Karpas-422 (cell line): ENCODE results near the gene TRIO. TPM values are rescaled to one million over a fixed set of nuclear protein-coding genes. Genes with fewer than 3 reads are reported as not detected.

ENCODE experiments used
- DNase-seq: peaks from one replicate; pipeline ENCODE4 v3.0.0-alpha.2; 2015
- H2AFZ ChIP-seq: fragments of 200-600 bp; sonication (generic); 2 replicates; pipeline ENCODE4 v1.6.1; 2014; ENCODE audit warnings: antibody characterized with exemption, low read length, mixed read lengths
- H3K27ac ChIP-seq: fragments of 200-600 bp; sonication (generic); 2 replicates; pipeline ENCODE4 v1.5.1; 2014; ENCODE audit warnings: mild to moderate bottlenecking, low read length, moderate library complexity
- H3K27me3 ChIP-seq: fragments of 200-600 bp; sonication (generic); 2 replicates; pipeline ENCODE4 v1.6.1; 2014; ENCODE audit warnings: low read length, mixed read lengths
- H3K36me3 ChIP-seq: fragments of 200-600 bp; sonication (generic); 2 replicates; pipeline ENCODE4 v1.6.1; 2014; ENCODE audit warnings: low read length, mixed read lengths; ENCODE audit not compliant: insufficient read depth
- H3K4me1 ChIP-seq: fragments of 200-600 bp; sonication (generic); 2 replicates; pipeline ENCODE4 v1.6.1; 2014; ENCODE audit warnings: mild to moderate bottlenecking, low read length, mixed read lengths
- H3K4me2 ChIP-seq: fragments of 200-600 bp; sonication (generic); 2 replicates; pipeline ENCODE4 v1.6.1; 2014; ENCODE audit warnings: low read length, low read depth, mild to moderate bottlenecking; ENCODE audit not compliant: poor library complexity, severe bottlenecking
- H3K4me3 ChIP-seq: fragments of 200-600 bp; sonication (generic); 2 replicates; pipeline ENCODE4 v1.5.1; 2014; ENCODE audit warnings: mild to moderate bottlenecking, antibody characterized with exemption, low read length, mixed read lengths
- H3K79me2 ChIP-seq: fragments of 200-600 bp; sonication (generic); 2 replicates; pipeline ENCODE4 v1.6.1; 2014; ENCODE audit warnings: mild to moderate bottlenecking, low read length, mixed read lengths
- H3K9ac ChIP-seq: fragments of 200-600 bp; sonication (generic); 2 replicates; pipeline ENCODE4 v1.6.0; 2014; ENCODE audit warnings: low read length
- H3K9me2 ChIP-seq: fragments of 200-600 bp; sonication (generic), shearing (Covaris generic); replicated peaks from 2 replicates; pipeline ENCODE4 v1.6.0; 2014; ENCODE audit warnings: mild to moderate bottlenecking, low read length, moderate library complexity; ENCODE audit not compliant: insufficient read depth
- H3K9me3 ChIP-seq: fragments of 300-700, 200-600 bp; sonication (generic); 2 replicates; pipeline ENCODE4 v1.6.1; 2014; ENCODE audit warnings: low read length, mixed read lengths
- H4K20me1 ChIP-seq: fragments of 200-600 bp; sonication (generic); 2 replicates; pipeline ENCODE4 v1.6.1; 2014; ENCODE audit warnings: mild to moderate bottlenecking, antibody characterized with exemption, low read length, low read depth; ENCODE audit not compliant: insufficient read depth
- total RNA-seq: library from RNA; depleted of rRNA; stranded (reverse); fragments of >200 nt; shearing (Covaris generic); gene quantifications from 2 replicates; pipeline ENCODE4 v1.2.3, GENCODE V29; 2014; ENCODE audit warnings: low replicate concordance

Gene TRIO
- total RNA-seq, 1 experiment from 2014 or later = 0.04 TPM

DNA sequence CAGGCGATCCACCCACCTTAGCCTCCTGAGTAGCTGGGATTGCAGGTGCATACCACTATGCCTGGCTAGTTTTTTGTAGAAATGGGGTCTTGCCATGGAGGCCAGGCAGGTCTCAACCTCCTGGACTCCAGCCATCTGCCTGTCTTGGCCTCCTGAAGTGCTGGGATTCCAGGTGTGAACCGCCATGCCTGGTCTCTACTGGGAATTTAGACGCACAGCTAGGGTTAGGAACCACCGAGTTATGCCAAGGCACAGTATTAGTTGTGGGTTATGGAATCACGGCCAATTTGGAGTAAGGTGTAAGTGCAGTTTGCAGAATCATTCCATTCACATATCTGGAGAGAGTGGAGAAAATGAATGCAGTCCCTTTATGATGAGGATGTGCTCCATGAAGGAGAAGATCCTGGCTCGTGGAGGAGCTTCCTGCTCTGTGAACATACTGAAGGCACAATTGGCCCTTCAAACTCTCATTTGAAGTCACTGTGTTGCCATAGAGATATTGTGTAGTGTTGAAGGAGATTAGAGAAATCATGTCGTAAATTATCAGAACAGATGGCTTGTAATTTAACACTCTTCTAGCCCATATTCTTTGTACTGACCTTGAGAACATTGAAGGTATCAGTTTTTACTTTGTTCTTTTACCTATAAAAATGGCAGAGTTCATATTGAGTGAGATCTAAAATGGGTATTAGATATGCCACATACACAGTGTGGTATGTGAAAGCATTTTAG is 18.8 kb downstream of the TRIO start:
- H3K4me3 ChIP-seq = no peak overlapping the region
- H3K4me2 ChIP-seq = no peak overlapping the region
- no peak overlapping the region for H3K9ac ChIP-seq
- no peaks in the 10 kb centered on the region for H4K20me1 ChIP-seq
- H3K9me3 ChIP-seq = 0 out of 2 replicates have a peak, but pooled peaks cover 9% of the 10 kb centered on the region
- H3K4me1 ChIP-seq = no peaks in the 10 kb centered on the region; the same call in 1 of the 2 replicates
- no peaks in the 10 kb centered on the region for H3K79me2 ChIP-seq
- H3K27ac ChIP-seq = no peak overlapping the region
- DNase-seq = no peak
- H2AFZ ChIP-seq = no peak overlapping the region
- no peaks in the 10 kb centered on the region for H3K36me3 ChIP-seq
- H3K9me2 ChIP-seq = no peaks in the 10 kb centered on the region
- no peaks in the 10 kb centered on the region for H3K27me3 ChIP-seq

DNA sequence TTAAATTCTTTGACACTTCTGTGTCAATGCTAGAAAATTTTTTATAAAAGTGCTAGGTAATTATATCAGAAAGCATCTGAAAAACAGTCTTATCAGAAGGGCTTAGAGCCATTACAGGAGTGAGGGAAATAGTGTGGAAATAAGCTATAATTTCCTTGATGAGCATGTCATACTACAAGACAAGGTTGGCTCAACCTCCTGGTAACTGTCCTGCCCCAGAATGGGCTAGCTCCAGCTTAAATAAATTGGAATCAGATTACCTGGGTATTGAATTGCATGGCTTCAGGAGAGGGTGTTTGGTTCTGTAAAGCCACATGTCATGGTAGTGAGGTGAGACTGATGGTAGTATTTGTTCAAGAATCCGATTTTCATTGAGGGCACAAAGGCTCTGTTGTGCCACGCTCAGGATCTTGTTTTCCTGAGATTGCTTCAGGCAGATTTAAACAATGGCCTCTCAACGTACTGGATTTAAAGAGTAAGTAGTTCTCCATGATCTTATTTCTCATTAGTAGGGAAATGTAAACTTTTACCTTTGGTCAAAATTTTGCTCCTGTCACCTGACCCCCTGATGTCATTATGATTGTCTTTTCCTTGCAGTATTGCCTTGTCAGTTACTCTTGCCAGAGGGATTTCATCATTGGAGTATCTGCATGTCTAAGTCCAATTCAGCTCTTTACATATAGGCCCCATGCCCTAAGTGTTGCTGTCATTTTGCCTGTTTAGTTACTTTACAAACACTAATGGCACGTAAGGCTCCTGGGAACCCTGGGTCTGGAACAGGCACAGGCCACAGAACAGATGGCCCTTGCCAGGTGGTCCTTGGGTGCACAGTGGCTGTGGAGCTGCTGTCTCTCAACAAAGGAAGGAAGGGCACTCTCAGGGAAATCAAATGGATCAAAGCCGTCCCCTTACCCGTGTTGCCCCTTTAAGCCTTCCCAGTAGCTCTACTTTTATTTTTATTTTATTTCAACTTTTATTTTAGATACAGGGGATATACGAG is 21.3 kb downstream of the TRIO start:
- no peak for DNase-seq
- H3K79me2 ChIP-seq = no peaks in the 10 kb centered on the region
- no peak overlapping the region for H3K4me3 ChIP-seq
- H3K36me3 ChIP-seq = no peaks in the 10 kb centered on the region
- no peak overlapping the region for H2AFZ ChIP-seq
- H3K27ac ChIP-seq = no peak overlapping the region
- H4K20me1 ChIP-seq = no peaks in the 10 kb centered on the region
- H3K9ac ChIP-seq = no peak overlapping the region
- H3K9me2 ChIP-seq = no peaks in the 10 kb centered on the region
- H3K4me2 ChIP-seq = no peak overlapping the region
- H3K27me3 ChIP-seq = no peaks in the 10 kb centered on the region
- H3K9me3 ChIP-seq = 0 out of 2 replicates have a peak, but pooled peaks cover 9% of the 10 kb centered on the region
- H3K4me1 ChIP-seq = no peaks in the 10 kb centered on the region

DNA sequence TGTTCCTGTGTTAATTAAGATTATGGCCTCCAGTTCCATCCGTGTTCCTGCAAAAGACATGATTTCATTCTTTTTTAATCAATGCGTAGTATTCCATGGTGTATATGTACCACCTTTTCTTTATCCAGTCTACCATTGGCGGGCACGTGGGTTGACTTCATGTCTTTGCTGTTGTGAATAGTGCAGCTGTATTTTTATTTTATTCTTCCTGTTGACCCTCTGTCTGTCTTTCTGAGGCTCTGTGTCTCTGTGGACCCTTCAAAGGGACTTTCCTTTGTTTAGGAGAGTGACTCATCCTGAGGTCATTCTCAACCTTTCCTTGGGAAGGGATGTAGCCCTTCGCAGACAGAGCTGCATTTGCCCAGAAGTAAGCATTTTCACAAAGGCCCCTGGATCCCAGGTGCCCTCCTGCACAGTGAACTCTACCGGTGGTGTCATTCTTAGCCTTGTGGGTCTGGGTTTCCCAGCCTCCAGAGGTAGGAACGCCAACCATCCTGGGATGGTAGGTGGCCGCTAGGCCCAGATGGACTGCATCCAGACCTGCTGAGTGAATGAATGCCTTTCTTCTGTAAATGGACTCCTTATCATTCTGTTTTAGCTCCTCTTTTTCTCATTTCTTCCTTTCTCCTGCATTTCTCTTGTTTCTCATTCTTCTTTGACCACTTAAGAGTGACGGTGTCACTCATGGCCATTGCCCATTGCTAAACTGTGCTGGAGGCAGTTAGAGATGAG is 22.4 kb downstream of the TRIO start:
- Histone ChIP-seq H3K27ac (no peak overlapping the region), H3K27me3 (no peaks in the 10 kb centered on the region), H3K4me3 (no peak overlapping the region), H3K36me3 (no peaks in the 10 kb centered on the region), H3K9me2 (no peaks in the 10 kb centered on the region), H3K9ac (no peak overlapping the region), H2AFZ (no peak overlapping the region), H3K4me1 (no peaks in the 10 kb centered on the region), H3K79me2 (no peaks in the 10 kb centered on the region), H3K9me3 (0 out of 2 replicates have a peak, but pooled peaks cover 9% of the 10 kb centered on the region), H3K4me2 (no peak overlapping the region), H4K20me1 (no peaks in the 10 kb centered on the region)
- no peak for DNase-seq

DNA sequence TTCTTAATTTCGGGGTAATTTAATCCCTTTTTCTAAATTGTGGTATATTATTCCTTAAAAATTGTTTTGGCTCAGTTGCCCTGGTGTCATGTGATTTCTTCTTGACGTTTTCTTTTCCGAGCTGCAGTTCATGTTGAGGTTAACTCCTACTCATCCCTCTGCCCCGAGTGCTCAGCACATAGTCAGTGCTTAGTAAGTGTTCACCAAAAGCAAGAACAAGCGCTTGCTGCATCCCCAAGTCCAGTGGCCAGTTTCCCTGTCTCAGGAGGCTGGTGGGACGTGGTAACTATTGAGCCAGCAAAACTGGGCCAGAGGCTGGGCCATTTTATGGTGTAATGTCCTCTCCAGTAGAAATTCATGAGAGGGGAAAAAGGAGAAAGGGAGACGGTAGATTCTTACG is 23.3 kb downstream of the TRIO start:
- Histone ChIP-seq H2AFZ (no peak overlapping the region), H3K36me3 (no peaks in the 10 kb centered on the region), H4K20me1 (no peaks in the 10 kb centered on the region), H3K4me3 (no peak overlapping the region), H3K79me2 (no peaks in the 10 kb centered on the region), H3K4me1 (no peaks in the 10 kb centered on the region), H3K9me3 (0 out of 2 replicates have a peak, but pooled peaks cover 9% of the 10 kb centered on the region), H3K27ac (no peak overlapping the region), H3K4me2 (no peak overlapping the region), H3K27me3 (no peaks in the 10 kb centered on the region), H3K9ac (no peak overlapping the region), H3K9me2 (no peaks in the 10 kb centered on the region)
- DNase-seq = no peak

DNA sequence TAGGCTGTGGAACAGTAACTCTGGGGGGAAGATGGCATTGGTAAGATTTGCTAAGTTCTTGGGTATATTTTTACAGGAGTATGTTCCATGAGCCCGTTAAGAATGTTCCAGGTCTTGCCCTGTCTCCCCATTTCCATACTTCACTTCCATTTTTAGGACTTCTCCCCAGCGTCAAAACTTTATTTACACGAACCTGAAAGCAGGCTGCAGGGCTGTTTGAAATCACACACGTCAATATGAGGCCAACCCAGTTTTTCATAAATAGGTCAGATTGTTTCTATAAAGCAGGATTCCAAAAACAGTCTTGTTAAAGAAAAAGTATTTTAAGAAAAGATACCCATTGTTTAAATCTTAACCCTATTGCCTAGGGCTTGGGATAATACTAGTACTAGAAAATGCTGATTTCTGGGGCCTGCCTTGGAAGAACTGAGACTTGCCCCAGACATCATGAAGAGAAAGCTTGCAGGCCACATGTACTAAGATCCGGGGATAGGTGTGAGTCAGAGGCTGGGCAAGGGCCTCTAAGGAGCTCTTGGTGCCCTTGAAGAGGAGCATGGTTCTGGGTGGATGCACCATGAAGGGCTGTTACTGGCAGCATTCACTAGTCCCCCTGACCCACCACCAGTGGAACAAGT is 24.2 kb downstream of the TRIO start:
- Histone ChIP-seq H3K27ac (no peak overlapping the region), H2AFZ (no peak overlapping the region)
- no peak for DNase-seq

DNA sequence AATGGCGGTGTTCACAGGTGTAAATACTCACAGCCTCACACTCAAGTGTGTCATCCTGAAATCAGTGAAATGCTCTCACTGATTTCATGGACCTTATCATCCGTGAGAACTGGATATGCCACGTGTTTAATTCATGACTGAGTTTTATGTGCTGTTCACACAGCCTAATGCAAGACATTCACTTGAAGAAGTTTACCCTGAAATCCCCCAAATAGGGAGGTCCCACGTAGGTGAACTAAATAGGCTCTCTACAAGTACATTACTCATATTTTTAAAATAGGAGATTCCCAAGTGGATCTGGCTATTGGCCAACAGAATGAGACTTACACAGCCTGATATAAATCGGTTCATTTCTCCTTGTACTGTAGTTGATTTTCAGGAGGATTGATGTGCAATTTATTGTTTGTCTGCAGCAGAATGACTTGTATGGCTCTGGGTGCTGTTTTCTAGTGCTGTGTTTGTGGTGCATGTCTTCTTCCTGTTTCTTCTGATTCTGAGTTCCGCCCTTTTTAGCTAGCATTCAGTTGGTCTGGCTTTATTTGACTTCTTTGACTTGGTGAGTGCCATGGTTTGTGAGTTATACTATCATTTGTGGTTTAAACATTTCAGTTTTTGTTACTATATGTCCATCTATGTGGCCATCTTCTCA is 25.1 kb downstream of the TRIO start:
- Histone ChIP-seq H3K4me2 (no peak overlapping the region), H4K20me1 (no peaks in the 10 kb centered on the region)

More for the DNA sequence above, 24.2 kb downstream of the TRIO start:
- Histone ChIP-seq H3K9me2 (no peaks in the 10 kb centered on the region), H3K9me3 (0 out of 2 replicates have a peak, but pooled peaks cover 9% of the 10 kb centered on the region), H4K20me1 (no peaks in the 10 kb centered on the region), H3K36me3 (no peaks in the 10 kb centered on the region), H3K27me3 (no peaks in the 10 kb centered on the region), H3K9ac (no peak overlapping the region), H3K4me2 (no peak overlapping the region), H3K79me2 (no peaks in the 10 kb centered on the region), H3K4me3 (no peak overlapping the region), H3K4me1 (no peaks in the 10 kb centered on the region)

DNA sequence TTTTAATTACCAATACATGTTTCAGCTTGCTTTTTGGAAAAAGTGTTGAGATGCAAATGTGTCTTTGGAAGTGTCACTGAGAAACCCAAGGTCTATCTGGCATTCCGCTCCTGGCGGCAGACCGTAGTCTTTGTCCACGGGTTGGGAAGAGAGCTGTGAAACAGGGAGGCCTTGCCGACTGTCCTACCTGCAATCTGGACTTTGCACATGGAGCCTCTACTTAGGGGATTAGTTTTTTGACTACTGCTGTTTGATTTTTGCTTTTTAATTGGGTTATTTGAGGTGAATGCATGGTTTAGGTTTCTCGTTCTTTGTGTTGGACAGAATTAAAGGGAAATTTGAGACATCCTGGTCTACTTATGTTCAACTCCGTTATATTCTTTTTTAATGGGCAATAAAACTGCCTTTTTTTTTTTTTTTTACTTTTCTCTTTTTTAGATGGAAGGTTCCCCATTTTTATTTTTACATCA is 25.7 kb downstream of the TRIO start:
- Histone ChIP-seq H3K4me1 (no peaks in the 10 kb centered on the region), H3K9me3 (0 out of 2 replicates have a peak, but pooled peaks cover 7% of the 10 kb centered on the region), H3K27me3 (no peaks in the 10 kb centered on the region), H3K27ac (no peak overlapping the region), H3K9ac (no peak overlapping the region), H3K9me2 (no peaks in the 10 kb centered on the region), H3K4me3 (no peak overlapping the region), H3K36me3 (no peaks in the 10 kb centered on the region), H3K4me2 (no peak overlapping the region), H2AFZ (no peak overlapping the region), H3K79me2 (no peaks in the 10 kb centered on the region), H4K20me1 (no peaks in the 10 kb centered on the region)
- no peak for DNase-seq

More for the DNA sequence above, 25.1 kb downstream of the TRIO start:
- no peak overlapping the region for H3K9ac ChIP-seq
- H3K9me3 ChIP-seq = 0 out of 2 replicates have a peak, but pooled peaks cover 9% of the 10 kb centered on the region
- no peaks in the 10 kb centered on the region for H3K36me3 ChIP-seq
- H2AFZ ChIP-seq = no peak overlapping the region
- H3K9me2 ChIP-seq = no peaks in the 10 kb centered on the region
- no peak overlapping the region for H3K27ac ChIP-seq
- DNase-seq = no peak
- no peaks in the 10 kb centered on the region for H3K4me1 ChIP-seq
- H3K4me3 ChIP-seq = no peak overlapping the region
- H3K79me2 ChIP-seq = no peaks in the 10 kb centered on the region
- H3K27me3 ChIP-seq = no peaks in the 10 kb centered on the region
